ENCODE measurements around the gene ATL3. TPM values are rescaled to one million over a fixed set of nuclear protein-coding genes. Genes with fewer than 3 reads are reported as not detected.
"Not testable (repeated sequence)": the region's sequence is repeated elsewhere in the genome, so short reads cannot be mapped to it uniquely, and the experiment has no call there.

Gene ATL3
- total RNA-seq, 1 experiment from 2014 or later, result 24.0 TPM

GRCh38 chr11:63686926-63687325 is 15.8 kb upstream of the ATL3 start:
- Histone ChIP-seq H3K9me3 (ENCODE audit: control insufficient read depth, low read depth, low read length) (no peaks in the 10 kb centered on the region), H3K4me2 (ENCODE audit: insufficient read depth, insufficient read length, low read length) (no peak overlapping the region), H2AFZ (ENCODE audit: low read length) (no peak overlapping the region), H2BK15ac (ENCODE audit: low read depth, low read length) (no peak overlapping the region), H3K4me1 (ENCODE audit: insufficient read depth, low read length) (no peaks in the 10 kb centered on the region; the same call in 1 of the 2 replicates), H4K5ac (ENCODE audit: insufficient read length, low read depth, low read length) (no peak overlapping the region), H2AK5ac (ENCODE audit: insufficient read length, low read length) (no peak overlapping the region), H3T11ph (ENCODE audit: low read length) (no peak overlapping the region), H3K9ac (ENCODE audit: extremely low read depth, insufficient read length, low read length) (no peak overlapping the region), H4K91ac (ENCODE audit: insufficient read length, low read depth, low read length) (no peak overlapping the region), H2BK120ac (ENCODE audit: low read depth, low read length, poor library complexity, severe bottlenecking) (no peak overlapping the region), H3K4ac (ENCODE audit: low read depth, low read length) (no peak overlapping the region), H3K56ac (ENCODE audit: insufficient read length, low read depth, low read length) (no peak overlapping the region), H4K20me1 (ENCODE audit: control insufficient read depth, insufficient read depth, insufficient read length) (no peaks in the 10 kb centered on the region), H2BK5ac (ENCODE audit: insufficient read length, low read length) (no peak overlapping the region), H2BK20ac (ENCODE audit: low read depth, low read length, poor library complexity, severe bottlenecking) (no peak overlapping the region), H3K14ac (ENCODE audit: insufficient read depth, low read length) (no peak overlapping the region), H3K79me2 (ENCODE audit: insufficient read depth, low read length) (peaks cover 48% of the 10 kb centered on the region; the same call in 1 of the 2 replicates), H2BK12ac (ENCODE audit: insufficient read length, low read depth, low read length) (no peak overlapping the region), H3K23ac (ENCODE audit: insufficient read length, low read depth, low read length) (no peak overlapping the region), H4K8ac (replicated peaks; ENCODE audit: insufficient read length, low read depth, low read length) (no peak overlapping the region), H3K79me1 (ENCODE audit: insufficient read depth, low read depth, low read length, poor library complexity, severe bottlenecking) (peaks cover 4% of the 10 kb centered on the region), H3K18ac (ENCODE audit: insufficient read length, low read depth, low read length) (no peak overlapping the region), H3K27ac (ENCODE audit: insufficient read length, low read depth, low read length) (no peak overlapping the region), H3K27me3 (ENCODE audit: insufficient read depth, low read length) (no peaks in the 10 kb centered on the region), H3K23me2 (ENCODE audit: insufficient read length, low read depth, low read length, poor library complexity, severe bottlenecking) (peaks cover 8% of the 10 kb centered on the region)
- TF ChIP-seq, protein P1, sequence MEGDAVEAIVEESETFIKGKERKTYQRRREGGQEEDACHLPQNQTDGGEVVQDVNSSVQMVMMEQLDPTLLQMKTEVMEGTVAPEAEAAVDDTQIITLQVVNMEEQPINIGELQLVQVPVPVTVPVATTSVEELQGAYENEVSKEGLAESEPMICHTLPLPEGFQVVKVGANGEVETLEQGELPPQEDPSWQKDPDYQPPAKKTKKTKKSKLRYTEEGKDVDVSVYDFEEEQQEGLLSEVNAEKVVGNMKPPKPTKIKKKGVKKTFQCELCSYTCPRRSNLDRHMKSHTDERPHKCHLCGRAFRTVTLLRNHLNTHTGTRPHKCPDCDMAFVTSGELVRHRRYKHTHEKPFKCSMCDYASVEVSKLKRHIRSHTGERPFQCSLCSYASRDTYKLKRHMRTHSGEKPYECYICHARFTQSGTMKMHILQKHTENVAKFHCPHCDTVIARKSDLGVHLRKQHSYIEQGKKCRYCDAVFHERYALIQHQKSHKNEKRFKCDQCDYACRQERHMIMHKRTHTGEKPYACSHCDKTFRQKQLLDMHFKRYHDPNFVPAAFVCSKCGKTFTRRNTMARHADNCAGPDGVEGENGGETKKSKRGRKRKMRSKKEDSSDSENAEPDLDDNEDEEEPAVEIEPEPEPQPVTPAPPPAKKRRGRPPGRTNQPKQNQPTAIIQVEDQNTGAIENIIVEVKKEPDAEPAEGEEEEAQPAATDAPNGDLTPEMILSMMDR (conservative IDR thresholded peaks at IDR 0.05), result no peak
- H3K27me3 Mint-ChIP-seq (ENCODE audit: low read depth), result no peaks in the 10 kb centered on the region
- no peak overlapping the region; a peak in 1 of 7 replicates for H3K27ac Mint-ChIP-seq
- no CpG with 5 or more reads among the region's 2 CpGs for WGBS (ENCODE audit: extremely low coverage, insufficient read length, low lambda C conversion rate)
- DNase-seq, result no peak
- peaks cover 37 to 50% of the 10 kb centered on the region in 2 experiments for H3K4me1 Mint-ChIP-seq
- no peak overlapping the region; a peak in 1 of 5 replicates for H3K4me3 Mint-ChIP-seq
- H3K9me3 Mint-ChIP-seq, result no peaks in the 10 kb centered on the region
- peaks cover 0 to 10% (median 0%) of the 10 kb centered on the region in 3 experiments; a peak in 4 of 7 replicates for H3K36me3 Mint-ChIP-seq (ENCODE audit: insufficient read depth in 1 of 3, low read depth in 3 of 3)

DNA sequence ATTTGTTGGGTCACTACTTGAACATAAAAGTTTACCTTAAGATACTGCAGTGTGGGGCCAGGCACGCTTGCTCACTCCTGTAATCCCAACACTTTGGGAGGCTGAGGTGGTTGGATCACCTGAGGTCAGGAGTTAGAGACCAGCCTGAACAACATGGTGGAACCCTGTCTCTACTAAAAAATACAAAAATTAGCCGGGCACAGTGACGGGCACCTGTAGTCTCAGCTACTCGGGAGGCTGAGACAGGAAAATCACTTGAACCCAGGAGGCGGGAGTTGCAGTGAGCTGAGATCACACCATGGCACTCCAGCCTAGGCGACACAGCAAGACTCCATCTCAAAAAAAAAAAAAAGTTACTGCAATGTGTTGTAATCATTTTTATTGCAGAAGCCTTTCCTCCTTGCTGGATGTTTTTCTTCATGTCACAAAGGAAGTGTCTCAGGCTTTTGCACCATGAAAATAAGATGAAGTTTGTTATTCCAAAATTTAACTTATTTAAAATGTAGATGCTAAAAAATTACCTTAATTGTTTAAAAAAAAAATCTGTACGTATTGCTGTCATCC is 14.1 kb upstream of the ATL3 start:
- not testable (repeated sequence) for H3K27me3 Mint-ChIP-seq (ENCODE audit: low read depth); H3K4me2 ChIP-seq (ENCODE audit: insufficient read depth, insufficient read length, low read length); H4K8ac ChIP-seq (replicated peaks; ENCODE audit: insufficient read length, low read depth, low read length); H3K27ac ChIP-seq (ENCODE audit: insufficient read length, low read depth, low read length); H3K9me3 ChIP-seq (ENCODE audit: control insufficient read depth, low read depth, low read length); H3K4me3 Mint-ChIP-seq; H2BK20ac ChIP-seq (ENCODE audit: low read depth, low read length, poor library complexity, severe bottlenecking); H2BK5ac ChIP-seq (ENCODE audit: insufficient read length, low read length); H2AK5ac ChIP-seq (ENCODE audit: insufficient read length, low read length); H4K91ac ChIP-seq (ENCODE audit: insufficient read length, low read depth, low read length); H2BK12ac ChIP-seq (ENCODE audit: insufficient read length, low read depth, low read length); H2AFZ ChIP-seq (ENCODE audit: low read length); H3K36me3 Mint-ChIP-seq (ENCODE audit: insufficient read depth in 1 of 3, low read depth in 3 of 3); H2BK120ac ChIP-seq (ENCODE audit: low read depth, low read length, poor library complexity, severe bottlenecking); H3K27ac Mint-ChIP-seq; H2BK15ac ChIP-seq (ENCODE audit: low read depth, low read length); H3K9me3 Mint-ChIP-seq; H3T11ph ChIP-seq (ENCODE audit: low read length); H3K9ac ChIP-seq (ENCODE audit: extremely low read depth, insufficient read length, low read length); H3K4ac ChIP-seq (ENCODE audit: low read depth, low read length); H4K5ac ChIP-seq (ENCODE audit: insufficient read length, low read depth, low read length); H3K79me1 ChIP-seq (ENCODE audit: insufficient read depth, low read depth, low read length, poor library complexity, severe bottlenecking); DNase-seq; H3K23ac ChIP-seq (ENCODE audit: insufficient read length, low read depth, low read length); H3K14ac ChIP-seq (ENCODE audit: insufficient read depth, low read length); H3K27me3 ChIP-seq (ENCODE audit: insufficient read depth, low read length); H4K20me1 ChIP-seq (ENCODE audit: control insufficient read depth, insufficient read depth, insufficient read length); H3K56ac ChIP-seq (ENCODE audit: insufficient read length, low read depth, low read length); H3K4me1 ChIP-seq (ENCODE audit: insufficient read depth, low read length); H3K18ac ChIP-seq (ENCODE audit: insufficient read length, low read depth, low read length)
- H3K4me1 Mint-ChIP-seq, result peaks cover 43 to 55% of the 10 kb centered on the region in 2 experiments
- WGBS (ENCODE audit: extremely low coverage, insufficient read length, low lambda C conversion rate), result no CpG with 5 or more reads among the region's 7 CpGs
- H3K79me2 ChIP-seq (ENCODE audit: insufficient read depth, low read length), result peaks cover 40% of the 10 kb centered on the region; the same call in 1 of the 2 replicates
- peaks cover 12% of the 10 kb centered on the region for H3K23me2 ChIP-seq (ENCODE audit: insufficient read length, low read depth, low read length, poor library complexity, severe bottlenecking)

Measured in H9 (cell line).